ENCODE results near the gene SH3BGRL2. TPM values are rescaled to one million over a fixed set of nuclear protein-coding genes. Genes with fewer than 3 reads are reported as not detected.

SH3BGRL2 gene
- total RNA-seq, 1 donor from 2014 or later = 0.13 TPM

DNA sequence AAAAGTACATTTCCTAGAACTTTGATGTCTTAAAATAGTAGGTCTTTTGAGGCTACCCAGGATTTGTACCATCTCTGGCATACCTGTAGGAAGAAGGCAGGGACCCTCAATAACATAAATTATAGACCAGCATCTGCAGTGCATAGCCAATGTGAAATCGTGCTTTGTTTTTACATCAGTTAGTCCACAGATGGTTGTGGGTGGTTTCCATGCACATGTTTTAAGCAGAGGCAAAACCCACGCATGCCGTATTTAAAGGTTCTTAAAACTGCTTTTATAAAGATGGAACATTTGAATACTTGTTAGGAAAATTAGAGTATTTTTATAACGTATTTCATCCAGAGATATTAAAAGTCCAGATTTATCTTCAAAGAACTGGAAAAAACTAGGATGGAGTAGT lies 66.3 kb downstream of the SH3BGRL2 start:
- H3K9me3 Mint-ChIP-seq = peaks cover 5% of the 10 kb centered on the region
- no peak for DNase-seq (ENCODE audit: low spot score)
- no peak overlapping the region for H3K27ac Mint-ChIP-seq
- no peaks in the 10 kb centered on the region for H3K36me3 Mint-ChIP-seq (ENCODE audit: low read depth)
- no peaks in the 10 kb centered on the region for H3K4me1 Mint-ChIP-seq (ENCODE audit: low read depth)
- no peak overlapping the region for H3K4me3 Mint-ChIP-seq
- no peaks in the 10 kb centered on the region for H3K27me3 Mint-ChIP-seq (ENCODE audit: insufficient read depth)
- intact Hi-C loops (cut with micrococcal nuclease) = no loop called here

DNA sequence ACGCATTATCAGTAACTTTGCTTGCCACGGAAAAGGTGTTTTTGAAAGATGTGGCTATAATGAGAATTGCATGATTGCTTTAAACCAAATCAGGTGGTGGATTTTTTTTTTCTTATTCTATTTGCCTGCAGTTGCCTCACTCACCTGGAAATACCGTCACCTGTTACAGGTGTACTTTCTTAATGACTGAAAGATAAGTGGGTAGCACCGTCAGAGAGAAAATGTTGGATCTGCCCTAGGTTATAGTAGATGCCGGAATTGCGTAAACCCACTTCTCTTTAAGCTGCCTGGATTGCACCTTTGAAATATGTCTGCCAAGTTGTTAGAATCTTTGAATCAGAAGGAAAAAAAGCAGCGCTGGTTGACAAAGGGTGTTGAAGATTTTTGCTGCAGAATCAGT lies 68.5 kb downstream of the SH3BGRL2 start:
- DNase-seq (ENCODE audit: low spot score) = no peak
- intact Hi-C loops (cut with micrococcal nuclease) = no loop called here
- Mint-ChIP-seq H3K36me3 (ENCODE audit: low read depth) (no peaks in the 10 kb centered on the region), H3K4me1 (ENCODE audit: low read depth) (no peaks in the 10 kb centered on the region), H3K27ac (no peak overlapping the region), H3K9me3 (no peaks in the 10 kb centered on the region), H3K27me3 (ENCODE audit: insufficient read depth) (no peaks in the 10 kb centered on the region), H3K4me3 (no peak overlapping the region)

GRCh38 chr6:79702691-79703090 lies 71.6 kb downstream of the SH3BGRL2 start:
- intact Hi-C loops (cut with micrococcal nuclease) = no loop called here
- H3K27ac Mint-ChIP-seq = no peak overlapping the region
- DNase-seq (ENCODE audit: low spot score) = no peak
- H3K9me3 Mint-ChIP-seq = no peaks in the 10 kb centered on the region
- H3K4me1 Mint-ChIP-seq (ENCODE audit: low read depth) = no peaks in the 10 kb centered on the region
- H3K27me3 Mint-ChIP-seq (ENCODE audit: insufficient read depth) = no peaks in the 10 kb centered on the region
- H3K36me3 Mint-ChIP-seq (ENCODE audit: low read depth) = no peaks in the 10 kb centered on the region
- no peak overlapping the region for H3K4me3 Mint-ChIP-seq

DNA sequence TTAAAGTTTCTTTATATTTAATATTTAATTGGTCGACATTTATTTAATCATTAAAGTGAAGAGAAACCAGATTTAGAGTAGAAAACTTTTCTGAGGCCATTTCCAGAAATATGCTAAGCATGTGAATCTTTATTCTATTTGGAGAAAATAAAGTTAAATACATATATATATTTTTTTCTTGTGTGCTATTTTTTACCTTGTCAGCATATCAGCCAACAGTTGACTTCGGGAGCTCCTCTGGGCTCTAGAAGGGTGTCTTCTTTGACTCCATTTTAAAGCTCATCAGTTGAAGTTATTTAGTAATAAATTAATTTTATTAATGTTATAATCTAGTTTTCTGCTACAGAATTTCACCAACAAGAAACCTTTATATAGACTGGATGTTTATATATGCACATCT lies 73.1 kb downstream of the SH3BGRL2 start:
- DNase-seq (ENCODE audit: low spot score) = no peak
- Mint-ChIP-seq H3K36me3 (ENCODE audit: low read depth) (no peaks in the 10 kb centered on the region), H3K27me3 (ENCODE audit: insufficient read depth) (no peaks in the 10 kb centered on the region), H3K9me3 (no peaks in the 10 kb centered on the region), H3K4me3 (no peak overlapping the region), H3K4me1 (ENCODE audit: low read depth) (no peaks in the 10 kb centered on the region), H3K27ac (no peak overlapping the region)
- intact Hi-C loops (cut with micrococcal nuclease) = no loop called here

- Mint-ChIP-seq H3K4me3 (no peak overlapping the region), H3K27me3 (ENCODE audit: insufficient read depth) (no peaks in the 10 kb centered on the region), H3K27ac (no peak overlapping the region), H3K36me3 (ENCODE audit: low read depth) (no peaks in the 10 kb centered on the region), H3K9me3 (no peaks in the 10 kb centered on the region), H3K4me1 (ENCODE audit: low read depth) (no peaks in the 10 kb centered on the region)
- intact Hi-C loops (cut with micrococcal nuclease) = no loop called here
- DNase-seq (ENCODE audit: low spot score) = no peak
Observed at GRCh38 chr6:79705456-79705995, 74.4 kb downstream of the SH3BGRL2 start.

GRCh38 chr6:79706527-79706926 lies 75.4 kb downstream of the SH3BGRL2 start:
- intact Hi-C loops (cut with micrococcal nuclease) = no loop called here
- no peaks in the 10 kb centered on the region for H3K36me3 Mint-ChIP-seq (ENCODE audit: low read depth)
- no peak overlapping the region for H3K27ac Mint-ChIP-seq
- no peaks in the 10 kb centered on the region for H3K27me3 Mint-ChIP-seq (ENCODE audit: insufficient read depth)
- no peaks in the 10 kb centered on the region for H3K4me1 Mint-ChIP-seq (ENCODE audit: low read depth)
- H3K4me3 Mint-ChIP-seq = no peak overlapping the region
- H3K9me3 Mint-ChIP-seq = no peaks in the 10 kb centered on the region
- DNase-seq (ENCODE audit: low spot score) = no peak

DNA sequence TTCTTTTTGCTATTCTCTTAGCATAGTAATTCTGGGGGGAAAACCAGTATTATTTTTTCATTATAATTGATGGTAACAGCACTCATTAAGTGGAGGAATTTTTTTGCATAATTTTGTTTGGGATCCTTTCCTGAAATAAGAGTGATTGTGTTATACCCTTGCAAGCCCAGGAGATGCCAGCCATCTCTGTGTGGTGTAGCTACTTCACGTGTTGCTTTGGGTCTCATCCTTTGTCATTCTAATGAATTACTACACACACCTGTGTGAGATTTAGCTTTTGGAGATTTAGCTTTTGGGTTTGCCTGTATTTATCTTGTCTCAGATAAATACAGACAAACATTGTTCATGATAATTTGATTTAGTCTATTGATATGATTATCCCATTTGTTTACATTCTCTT lies 76.5 kb downstream of the SH3BGRL2 start:
- DNase-seq (ENCODE audit: low spot score) = no peak
- Mint-ChIP-seq H3K27me3 (ENCODE audit: insufficient read depth) (no peaks in the 10 kb centered on the region), H3K36me3 (ENCODE audit: low read depth) (no peaks in the 10 kb centered on the region), H3K4me3 (no peak overlapping the region), H3K9me3 (no peaks in the 10 kb centered on the region), H3K4me1 (ENCODE audit: low read depth) (no peaks in the 10 kb centered on the region), H3K27ac (no peak overlapping the region)
- intact Hi-C loops (cut with micrococcal nuclease) = no loop called here

DNA sequence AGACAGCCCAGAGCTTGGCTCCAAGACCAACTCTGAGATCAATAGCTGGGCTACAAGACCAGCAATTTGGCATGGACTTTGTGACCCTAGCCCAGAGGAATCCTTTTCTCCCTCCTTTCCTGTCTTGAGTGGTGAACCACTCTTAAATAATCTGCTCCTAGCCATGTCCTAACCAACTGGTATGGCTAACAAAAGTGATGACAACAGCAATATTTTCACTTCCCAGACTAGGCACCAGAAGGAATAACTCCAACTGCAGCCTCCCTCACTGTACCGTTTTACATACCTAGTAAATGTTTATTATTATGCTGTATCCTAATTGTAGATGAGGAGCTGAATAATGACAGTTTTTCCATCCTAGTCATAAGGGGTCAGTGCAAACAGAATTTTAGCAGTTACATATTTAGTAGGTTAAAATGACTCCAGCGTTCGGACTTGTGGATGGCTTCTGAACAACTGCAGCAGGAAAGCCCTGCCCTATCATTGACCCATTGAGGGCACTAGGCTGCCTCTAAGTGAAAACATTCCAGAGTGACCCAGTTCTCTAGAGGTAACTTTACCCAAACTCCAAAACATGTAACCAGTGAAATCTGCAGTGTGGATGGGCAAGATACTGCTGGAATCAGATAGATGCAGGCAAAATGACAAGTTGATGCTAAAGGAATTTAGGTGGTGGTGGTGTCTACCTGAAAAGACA lies 77.1 kb downstream of the SH3BGRL2 start:
- intact Hi-C loops (cut with micrococcal nuclease) = no loop called here
- DNase-seq (ENCODE audit: low spot score) = no peak
- no peak overlapping the region for H3K27ac Mint-ChIP-seq
- no peaks in the 10 kb centered on the region for H3K9me3 Mint-ChIP-seq
- H3K36me3 Mint-ChIP-seq (ENCODE audit: low read depth) = no peaks in the 10 kb centered on the region
- no peak overlapping the region for H3K4me3 Mint-ChIP-seq
- no peaks in the 10 kb centered on the region for H3K27me3 Mint-ChIP-seq (ENCODE audit: insufficient read depth)
- H3K4me1 Mint-ChIP-seq (ENCODE audit: low read depth) = no peaks in the 10 kb centered on the region

- H3K9me3 Mint-ChIP-seq = no peaks in the 10 kb centered on the region
- no peak overlapping the region for H3K27ac Mint-ChIP-seq
- DNase-seq (ENCODE audit: low spot score) = no peak
- no peaks in the 10 kb centered on the region for H3K27me3 Mint-ChIP-seq (ENCODE audit: insufficient read depth)
- no peaks in the 10 kb centered on the region for H3K36me3 Mint-ChIP-seq (ENCODE audit: low read depth)
- no peaks in the 10 kb centered on the region for H3K4me1 Mint-ChIP-seq (ENCODE audit: low read depth)
- H3K4me3 Mint-ChIP-seq = no peak overlapping the region
- intact Hi-C loops (cut with micrococcal nuclease) = loop anchor here (5.0 kb wide), 1 partner anchor 1968 kb away; no protein-coding TSS in a partner anchor
Observed at GRCh38 chr6:79710127-79710526, 79.0 kb downstream of the SH3BGRL2 start.

DNA sequence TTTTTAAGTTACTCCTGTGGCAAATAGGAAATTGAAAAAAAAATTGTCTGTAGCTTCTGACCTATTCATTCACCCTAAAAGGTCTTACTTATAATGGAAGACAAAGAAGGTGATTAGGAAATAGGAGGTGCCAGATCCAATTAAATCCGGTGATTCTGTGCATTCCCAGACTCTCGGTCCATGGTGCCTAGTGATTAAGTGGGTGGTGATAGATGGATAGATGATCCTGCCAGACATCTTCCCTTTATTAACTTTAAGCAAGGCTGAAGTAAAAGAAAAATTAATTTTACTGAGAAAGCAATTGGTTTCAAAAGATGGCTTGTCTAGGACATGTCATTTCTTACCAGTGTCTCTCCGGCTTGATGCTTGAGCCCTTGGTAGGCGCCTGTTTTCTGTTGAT lies 80.0 kb downstream of the SH3BGRL2 start:
- DNase-seq (ENCODE audit: low spot score) = no peak
- H3K9me3 Mint-ChIP-seq = no peaks in the 10 kb centered on the region
- peaks cover 2% of the 10 kb centered on the region for H3K27me3 Mint-ChIP-seq (ENCODE audit: insufficient read depth)
- intact Hi-C loops (cut with micrococcal nuclease) = loop anchor here (5.0 kb wide), 1 partner anchor 1969 kb away; no protein-coding TSS in a partner anchor
- H3K4me3 Mint-ChIP-seq = no peak overlapping the region
- H3K27ac Mint-ChIP-seq = no peak overlapping the region
- no peaks in the 10 kb centered on the region for H3K36me3 Mint-ChIP-seq (ENCODE audit: low read depth)
- no peaks in the 10 kb centered on the region for H3K4me1 Mint-ChIP-seq (ENCODE audit: low read depth)

GRCh38 chr6:79712144-79712543 lies 81.0 kb downstream of the SH3BGRL2 start:
- H3K4me3 Mint-ChIP-seq = no peak overlapping the region
- no peaks in the 10 kb centered on the region for H3K9me3 Mint-ChIP-seq

DNA sequence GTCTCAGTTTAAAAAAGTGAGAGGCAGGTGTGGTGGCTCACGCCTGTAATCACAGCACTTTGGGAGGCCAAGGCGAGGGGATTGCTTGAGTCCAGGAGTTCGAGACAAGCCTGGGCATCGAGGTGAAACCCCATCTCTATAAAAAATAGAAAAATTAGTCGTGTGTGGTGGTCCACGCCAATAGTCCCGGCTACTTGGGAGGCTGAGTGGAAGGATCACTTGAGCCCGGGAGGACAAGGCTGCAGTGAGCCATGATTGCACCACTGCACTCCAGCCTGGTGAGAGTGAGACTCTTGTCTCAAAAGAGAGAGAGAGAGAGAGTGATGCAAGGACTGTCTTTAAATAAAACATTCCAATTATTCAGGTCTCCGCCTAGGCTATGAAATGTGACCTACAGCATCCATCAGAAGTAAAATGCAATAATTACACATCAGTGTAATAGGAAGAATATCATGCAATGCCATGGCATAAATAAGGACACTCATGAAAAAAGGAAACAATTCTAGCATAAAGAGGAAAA lies 81.5 kb downstream of the SH3BGRL2 start:
- intact Hi-C loops (cut with micrococcal nuclease) = loop anchor here (1.0 to 5.0 kb wide), 2 partner anchors 142 to 1970 kb away; no protein-coding TSS in a partner anchor
- Mint-ChIP-seq H3K27ac (no peak overlapping the region), H3K4me1 (ENCODE audit: low read depth) (no peaks in the 10 kb centered on the region), H3K27me3 (ENCODE audit: insufficient read depth) (peaks cover 3% of the 10 kb centered on the region), H3K36me3 (ENCODE audit: low read depth) (no peaks in the 10 kb centered on the region), H3K4me3 (no peak overlapping the region), H3K9me3 (no peaks in the 10 kb centered on the region)
- no peak for DNase-seq (ENCODE audit: low spot score)

More at GRCh38 chr6:79712144-79712543, 81.0 kb downstream of the SH3BGRL2 start:
- Mint-ChIP-seq H3K4me1 (ENCODE audit: low read depth) (no peaks in the 10 kb centered on the region), H3K36me3 (ENCODE audit: low read depth) (no peaks in the 10 kb centered on the region), H3K27me3 (ENCODE audit: insufficient read depth) (peaks cover 3% of the 10 kb centered on the region), H3K27ac (no peak overlapping the region)
- DNase-seq (ENCODE audit: low spot score) = no peak
- intact Hi-C loops (cut with micrococcal nuclease) = loop anchor here (5.0 kb wide), 1 partner anchor 1970 kb away; no protein-coding TSS in a partner anchor

- no peak for DNase-seq (ENCODE audit: low spot score)
- peaks cover 5% of the 10 kb centered on the region for H3K27me3 Mint-ChIP-seq (ENCODE audit: insufficient read depth)
- intact Hi-C loops (cut with micrococcal nuclease) = loop anchor here (1.0 to 5.0 kb wide), 2 partner anchors 144 to 1972 kb away; no protein-coding TSS in a partner anchor
- H3K4me1 Mint-ChIP-seq (ENCODE audit: low read depth) = no peaks in the 10 kb centered on the region
- H3K4me3 Mint-ChIP-seq = no peak overlapping the region
- H3K9me3 Mint-ChIP-seq = no peaks in the 10 kb centered on the region
- no peak overlapping the region for H3K27ac Mint-ChIP-seq
- no peaks in the 10 kb centered on the region for H3K36me3 Mint-ChIP-seq (ENCODE audit: low read depth)
Observed at GRCh38 chr6:79713701-79714322, 82.7 kb downstream of the SH3BGRL2 start.

Data from activated T-helper 1 cell treated with anti-CD3 and anti-CD28 coated beads, Interleukin-12 subunit alpha, Interleukin-12 subunit beta, Interleukin-2, Interleukin-4 antibody, amounts not matched to agents 30 ng/mL and 10 ng/mL and 1 ng/mL, durations not matched to agents 14 hours and 24 hours and 36 hours (primary cell).